ENCODE data around the gene CRABP2.
A peak's percentile ranks its signal among the peaks of the same experiment; 100 is the strongest.

Gene CRABP2

DNA sequence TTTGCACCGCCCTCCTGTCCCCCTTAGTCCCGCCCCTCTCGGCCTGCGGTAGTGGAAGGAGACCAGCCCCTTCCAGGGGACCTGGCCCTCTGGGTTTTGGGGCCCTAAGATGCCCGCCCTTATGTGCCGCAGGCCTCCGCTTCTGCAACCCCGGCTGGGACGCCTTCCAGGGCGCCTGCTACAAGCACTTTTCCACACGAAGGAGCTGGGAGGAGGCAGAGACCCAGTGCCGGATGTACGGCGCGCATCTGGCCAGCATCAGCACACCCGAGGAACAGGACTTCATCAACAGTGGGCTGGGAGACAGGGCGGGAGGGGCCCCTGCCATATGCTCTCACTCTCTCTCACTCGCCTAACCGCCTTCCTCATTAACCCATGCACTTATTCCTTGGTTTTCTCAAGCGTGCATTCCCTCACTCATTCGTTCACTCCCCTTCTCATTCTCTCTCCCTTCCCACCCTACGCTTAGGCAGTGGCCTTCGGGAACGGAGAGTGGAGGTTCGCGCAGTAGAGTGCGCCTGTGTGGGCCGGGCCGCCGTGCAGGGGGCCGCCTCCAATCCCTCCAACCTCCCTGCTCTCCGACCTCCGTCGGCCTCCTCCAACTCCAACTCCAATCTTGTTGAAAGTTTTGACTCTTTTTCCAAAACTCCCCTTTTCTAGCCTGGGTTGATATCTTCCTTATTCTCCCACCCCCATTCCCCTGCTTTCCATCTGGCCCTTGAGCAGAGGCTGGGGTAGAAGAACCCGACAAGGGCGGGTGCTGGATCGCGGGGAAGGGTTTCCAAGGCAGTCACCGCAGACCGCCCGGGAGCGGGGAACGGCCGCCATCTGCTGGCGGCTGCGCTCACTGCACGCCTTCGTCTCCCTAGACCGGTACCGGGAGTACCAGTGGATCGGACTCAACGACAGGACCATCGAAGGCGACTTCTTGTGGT is 48.3 kb downstream of the CRABP2 start:
- DNase-seq: peak; percentile 67

GRCh38 chr1:156655904-156656516 is 49.4 kb downstream of the CRABP2 start:
- Histone ChIP-seq H3K9ac (ENCODE audit: low read length) (no peak overlapping the region), H2AFZ (ENCODE audit: low read length) (no peak overlapping the region), H3K4me2 (ENCODE audit: low read depth, low read length) (no peak overlapping the region), H3K4me1 (ENCODE audit: low read length) (peaks cover 20% of the 10 kb centered on the region), H3F3A (ENCODE audit: insufficient read depth, low read length) (peaks cover 14% of the 10 kb centered on the region), H3K4me3 (ENCODE audit: low read length) (no peak overlapping the region), H3K9me2 (replicated peaks; ENCODE audit: insufficient read depth, low read length) (no peaks in the 10 kb centered on the region), H3K27me3 (replicated peaks; ENCODE audit: insufficient read depth, low read length) (no peaks in the 10 kb centered on the region), H3K79me2 (ENCODE audit: low read length) (peaks cover 96% of the 10 kb centered on the region), H4K20me1 (ENCODE audit: insufficient read depth, low read length) (peaks cover 57% of the 10 kb centered on the region), H3K36me3 (replicated peaks; ENCODE audit: insufficient read depth, low read length) (no peaks in the 10 kb centered on the region), H3K27ac (ENCODE audit: low read length) (no peak overlapping the region), H3K9me3 (replicated peaks; ENCODE audit: insufficient read depth, low read length) (no peaks in the 10 kb centered on the region)
- no peak for DNase-seq
- no peak for TF ChIP-seq EZH2phosphoT487 (IDR thresholded peaks at IDR 0.05; ENCODE audit: low read length)
- TF ChIP-seq, protein P1, sequence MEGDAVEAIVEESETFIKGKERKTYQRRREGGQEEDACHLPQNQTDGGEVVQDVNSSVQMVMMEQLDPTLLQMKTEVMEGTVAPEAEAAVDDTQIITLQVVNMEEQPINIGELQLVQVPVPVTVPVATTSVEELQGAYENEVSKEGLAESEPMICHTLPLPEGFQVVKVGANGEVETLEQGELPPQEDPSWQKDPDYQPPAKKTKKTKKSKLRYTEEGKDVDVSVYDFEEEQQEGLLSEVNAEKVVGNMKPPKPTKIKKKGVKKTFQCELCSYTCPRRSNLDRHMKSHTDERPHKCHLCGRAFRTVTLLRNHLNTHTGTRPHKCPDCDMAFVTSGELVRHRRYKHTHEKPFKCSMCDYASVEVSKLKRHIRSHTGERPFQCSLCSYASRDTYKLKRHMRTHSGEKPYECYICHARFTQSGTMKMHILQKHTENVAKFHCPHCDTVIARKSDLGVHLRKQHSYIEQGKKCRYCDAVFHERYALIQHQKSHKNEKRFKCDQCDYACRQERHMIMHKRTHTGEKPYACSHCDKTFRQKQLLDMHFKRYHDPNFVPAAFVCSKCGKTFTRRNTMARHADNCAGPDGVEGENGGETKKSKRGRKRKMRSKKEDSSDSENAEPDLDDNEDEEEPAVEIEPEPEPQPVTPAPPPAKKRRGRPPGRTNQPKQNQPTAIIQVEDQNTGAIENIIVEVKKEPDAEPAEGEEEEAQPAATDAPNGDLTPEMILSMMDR (IDR thresholded peaks at IDR 0.05; ENCODE audit: low read length): no peak
- no peak for TF ChIP-seq EZH2 (optimal IDR thresholded peaks at IDR 0.05; ENCODE audit: low read depth, low read length)

More for the DNA sequence above, 48.3 kb downstream of the CRABP2 start:
- Histone ChIP-seq H3K4me3 (ENCODE audit: low read length) (peak overlapping the region; percentile 32; the same call in 1 of the 2 replicates), H3K27ac (ENCODE audit: low read length) (peak overlapping the region; percentile 28; the same call in 1 of the 2 replicates), H3K27me3 (replicated peaks; ENCODE audit: insufficient read depth, low read length) (no peaks in the 10 kb centered on the region), H3K9me3 (replicated peaks; ENCODE audit: insufficient read depth, low read length) (no peaks in the 10 kb centered on the region), H3K4me1 (ENCODE audit: low read length) (peaks cover 27% of the 10 kb centered on the region), H3K4me2 (ENCODE audit: low read depth, low read length) (peak overlapping the region; percentile 76), H3K9ac (ENCODE audit: low read length) (peak overlapping the region; percentile 32; the same call in 1 of the 2 replicates), H3F3A (ENCODE audit: insufficient read depth, low read length) (peaks cover 25% of the 10 kb centered on the region), H3K9me2 (replicated peaks; ENCODE audit: insufficient read depth, low read length) (no peaks in the 10 kb centered on the region), H2AFZ (ENCODE audit: low read length) (no peak overlapping the region), H3K79me2 (ENCODE audit: low read length) (peaks cover 94% of the 10 kb centered on the region), H3K36me3 (replicated peaks; ENCODE audit: insufficient read depth, low read length) (no peaks in the 10 kb centered on the region), H4K20me1 (ENCODE audit: insufficient read depth, low read length) (peaks cover 46% of the 10 kb centered on the region)
- TF ChIP-seq, protein P1 (IDR thresholded peaks at IDR 0.05; ENCODE audit: low read length): peak; percentile 98
- TF ChIP-seq EZH2phosphoT487 (IDR thresholded peaks at IDR 0.05; ENCODE audit: low read length) (no peak), EZH2 (optimal IDR thresholded peaks at IDR 0.05; ENCODE audit: low read depth, low read length) (no peak)

DNA sequence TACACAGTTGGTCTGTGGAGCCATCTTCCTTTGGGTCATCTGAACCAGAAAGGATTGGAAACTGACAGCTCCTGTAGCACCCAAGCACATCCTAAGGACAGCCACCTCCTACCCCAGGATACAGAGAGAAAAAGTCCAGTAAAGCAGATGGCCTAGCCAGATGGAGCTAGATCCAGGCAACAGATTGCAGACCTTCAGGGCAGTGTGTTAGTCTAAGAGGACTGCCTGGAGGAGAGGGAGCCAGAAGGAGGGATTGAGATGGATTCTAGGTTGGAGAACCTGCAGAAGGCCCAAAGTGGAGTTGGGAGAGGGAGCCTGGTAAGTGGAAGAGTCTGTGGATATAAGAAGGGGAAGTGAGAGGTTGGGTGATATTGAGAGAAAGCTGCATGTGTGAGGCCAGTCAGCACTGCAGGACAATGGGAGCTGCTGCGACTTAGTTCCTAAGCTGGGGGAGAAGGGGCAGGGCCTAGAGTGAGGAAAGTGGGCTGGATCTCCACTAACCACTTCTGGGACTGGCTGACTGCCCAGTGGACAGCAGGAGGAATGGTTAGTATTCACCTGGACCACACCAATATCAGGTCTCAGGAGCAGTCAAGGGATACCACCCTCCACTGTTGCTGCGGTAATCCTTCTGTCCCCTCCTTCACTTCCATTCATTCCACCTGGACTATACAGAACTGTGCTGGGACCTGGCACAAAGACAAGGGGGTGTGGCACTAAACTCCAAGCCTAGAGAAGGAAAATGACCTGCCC is 50.1 kb downstream of the CRABP2 start:
- TF ChIP-seq EZH2phosphoT487 (IDR thresholded peaks at IDR 0.05; ENCODE audit: low read length) (no peak), EZH2 (optimal IDR thresholded peaks at IDR 0.05; ENCODE audit: low read depth, low read length) (no peak)
- TF ChIP-seq, protein P1 (IDR thresholded peaks at IDR 0.05; ENCODE audit: low read length): no peak
- H3K79me2 ChIP-seq (ENCODE audit: low read length): peaks cover 95% of the 10 kb centered on the region
- H3K36me3 ChIP-seq (replicated peaks; ENCODE audit: insufficient read depth, low read length): no peaks in the 10 kb centered on the region
- no peaks in the 10 kb centered on the region for H3K27me3 ChIP-seq (replicated peaks; ENCODE audit: insufficient read depth, low read length)
- no peak overlapping the region for H3K27ac ChIP-seq (ENCODE audit: low read length)
- no peaks in the 10 kb centered on the region for H3K9me2 ChIP-seq (replicated peaks; ENCODE audit: insufficient read depth, low read length)
- H4K20me1 ChIP-seq (ENCODE audit: insufficient read depth, low read length): peaks cover 58% of the 10 kb centered on the region
- H3K4me3 ChIP-seq (ENCODE audit: low read length): no peak overlapping the region
- no peak overlapping the region for H3K4me2 ChIP-seq (ENCODE audit: low read depth, low read length)
- peaks cover 8% of the 10 kb centered on the region for H3F3A ChIP-seq (ENCODE audit: insufficient read depth, low read length)
- no peak for DNase-seq
- H3K9ac ChIP-seq (ENCODE audit: low read length): no peak overlapping the region
- no peaks in the 10 kb centered on the region for H3K9me3 ChIP-seq (replicated peaks; ENCODE audit: insufficient read depth, low read length)
- H2AFZ ChIP-seq (ENCODE audit: low read length): no peak overlapping the region
- peaks cover 20% of the 10 kb centered on the region for H3K4me1 ChIP-seq (ENCODE audit: low read length)

Measured in MM.1S (cell line).